Activated CD8-positive, alpha-beta memory T cell treated with anti-CD3 and anti-CD28 coated beads, Interleukin-2, amount 50 U/mL, for 4 hours (primary cell): Measurements from ENCODE around the gene HNRNPA3.
"Not testable (repeated sequence)": the region's sequence is repeated elsewhere in the genome, so short reads cannot be mapped to it uniquely, and the experiment has no call there.

Experiments used
- DNase-seq: peaks from one replicate; pipeline ENCODE4 v3.0.0-alpha.2; 2020

The HNRNPA3 gene

GRCh38 chr2:177212106-177212890 lies at the start of gene HNRNPA3:
HNRNPA3 (plus strand) TSS chr2:177212794; CDS start chr2:177212800, 6 bp downstream.
- peak; percentile 100 for DNase-seq

- no peak for DNase-seq
Observed at GRCh38 chr2:177164131-177164530, 48.5 kb upstream of the HNRNPA3 start.

- DNase-seq, result peak; percentile 81
Observed at GRCh38 chr2:177164584-177165052, 48.0 kb upstream of the HNRNPA3 start.

GRCh38 chr2:177165061-177165583 lies 47.5 kb upstream of the HNRNPA3 start:
- no peak for DNase-seq

GRCh38 chr2:177165721-177166711 lies 46.6 kb upstream of the HNRNPA3 start:
- DNase-seq, result no peak

- DNase-seq, result no peak
Observed at GRCh38 chr2:177169810-177170514, 42.6 kb upstream of the HNRNPA3 start.

GRCh38 chr2:177171418-177171865 lies 41.2 kb upstream of the HNRNPA3 start:
- DNase-seq, result no peak

- DNase-seq, result no peak
Observed at GRCh38 chr2:177172034-177172880, 40.3 kb upstream of the HNRNPA3 start.

- no peak for DNase-seq
Observed at GRCh38 chr2:177174486-177174885, 38.1 kb upstream of the HNRNPA3 start.

GRCh38 chr2:177175917-177176668 lies 36.5 kb upstream of the HNRNPA3 start:
- DNase-seq, result no peak

GRCh38 chr2:177178797-177179196 lies 33.8 kb upstream of the HNRNPA3 start:
- DNase-seq, result no peak

- no peak for DNase-seq
Observed at GRCh38 chr2:177179227-177179626, 33.4 kb upstream of the HNRNPA3 start.

GRCh38 chr2:177179671-177180070 lies 32.9 kb upstream of the HNRNPA3 start:
- DNase-seq, result not testable (repeated sequence)

- DNase-seq, result no peak
Observed at GRCh38 chr2:177180269-177181000, 32.2 kb upstream of the HNRNPA3 start.

GRCh38 chr2:177183860-177184259 lies 28.7 kb upstream of the HNRNPA3 start:
- no peak for DNase-seq

GRCh38 chr2:177184606-177185005 lies 28.0 kb upstream of the HNRNPA3 start:
- no peak for DNase-seq

- not testable (repeated sequence) for DNase-seq
Observed at GRCh38 chr2:177186038-177186437, 26.6 kb upstream of the HNRNPA3 start.

- DNase-seq, result no peak
Observed at GRCh38 chr2:177187631-177188312, 24.8 kb upstream of the HNRNPA3 start.
